Amygdala (tissue), 56 donors: ENCODE measurements around the gene BRAT1.
"Not testable (repeated sequence)": the region's sequence is repeated elsewhere in the genome, so short reads cannot be mapped to it uniquely, and the experiment has no call there.

ENCODE experiments used
- DNase-seq, 56 donors: peaks; one replicate each; lab custom pipeline; 2025; lab: John Stamatoyannopoulos, UW

Gene BRAT1

GRCh38 chr7:2541291-2542010, 13.9 kb downstream of the BRAT1 start:
- no peak for DNase-seq

GRCh38 chr7:2540641-2541051, 14.7 kb downstream of the BRAT1 start:
- DNase-seq: no peak

GRCh38 chr7:2540133-2540532, 15.2 kb downstream of the BRAT1 start:
- DNase-seq: no peak

- no peak for DNase-seq
Observed at GRCh38 chr7:2539031-2539911, 16.1 kb downstream of the BRAT1 start.

GRCh38 chr7:2537981-2538851, 17.1 kb downstream of the BRAT1 start:
- no peak for DNase-seq

GRCh38 chr7:2535872-2536627, 19.3 kb downstream of the BRAT1 start:
- DNase-seq: not testable (repeated sequence)

- not testable (repeated sequence) for DNase-seq
Observed at GRCh38 chr7:2534214-2534613, 21.1 kb downstream of the BRAT1 start.

GRCh38 chr7:2533566-2533965, 21.8 kb downstream of the BRAT1 start:
- DNase-seq: not testable (repeated sequence)

GRCh38 chr7:2532816-2533215, 22.5 kb downstream of the BRAT1 start:
- not testable (repeated sequence) for DNase-seq

GRCh38 chr7:2532199-2532772, 23.0 kb downstream of the BRAT1 start:
- DNase-seq: not testable (repeated sequence)

GRCh38 chr7:2531796-2532110, 23.6 kb downstream of the BRAT1 start:
- peak in 5 of 56 donors; percentile 30 to 46 (median 32) for DNase-seq

- DNase-seq: peak in 1 of 56 donors; percentile 42
Observed at GRCh38 chr7:2530994-2531795, 24.1 kb downstream of the BRAT1 start.

GRCh38 chr7:2530071-2530987, 25.0 kb downstream of the BRAT1 start:
- peak in 2 of 56 donors; percentile 19 to 23 for DNase-seq

GRCh38 chr7:2529161-2530070, 25.9 kb downstream of the BRAT1 start:
- DNase-seq: peak in 17 of 56 donors; percentile 25 to 67 (median 43)

- no peak for DNase-seq
Observed at GRCh38 chr7:2528481-2529095, 26.7 kb downstream of the BRAT1 start.
